ENCODE data around the gene CDKAL1.

CDKAL1 gene

GRCh38 chr6:20775981-20776380 is 241.7 kb downstream of the CDKAL1 start:
- peaks cover 3% of the 10 kb centered on the region; the same call in 1 of the 2 replicates for H3F3A ChIP-seq (ENCODE audit: low read depth)
- no peaks in the 10 kb centered on the region for H3K9me2 ChIP-seq (replicated peaks; ENCODE audit: low read depth, low read length)
- H4K20me1 ChIP-seq (ENCODE audit: insufficient read depth, low read length, poor library complexity, severe bottlenecking): no peaks in the 10 kb centered on the region
- H3K9ac ChIP-seq (ENCODE audit: low read depth, low read length, poor library complexity, severe bottlenecking): peak overlapping the region; percentile 59
- H2AFZ ChIP-seq (ENCODE audit: low read length): no peak overlapping the region
- peaks cover 2% of the 10 kb centered on the region; the same call in 1 of the 2 replicates for H3K36me3 ChIP-seq (ENCODE audit: insufficient read depth, low read length)
- peaks cover 53% of the 10 kb centered on the region for H3K79me2 ChIP-seq (ENCODE audit: insufficient read depth, low read length)
- H3K4me1 ChIP-seq (ENCODE audit: insufficient read depth, low read length, poor library complexity, severe bottlenecking): peaks cover 79% of the 10 kb centered on the region
- no peaks in the 10 kb centered on the region for H3K9me3 ChIP-seq (ENCODE audit: insufficient read depth, low read depth, low read length)
- no peaks in the 10 kb centered on the region for H3K27me3 ChIP-seq (ENCODE audit: insufficient read depth, low read length, poor library complexity, severe bottlenecking)
- peak overlapping the region; percentile 1 for H3K4me3 ChIP-seq (ENCODE audit: low read length, poor library complexity, severe bottlenecking)
- H3K4me2 ChIP-seq (ENCODE audit: low read depth, low read length, poor library complexity, severe bottlenecking): peak overlapping the region; percentile 29
- TF ChIP-seq CTCF (conservative IDR thresholded peaks at IDR 0.05; ENCODE audit: low read length) (no peak), EZH2phosphoT487 (IDR thresholded peaks at IDR 0.05; ENCODE audit: borderline replicate concordance) (no peak)

DNA sequence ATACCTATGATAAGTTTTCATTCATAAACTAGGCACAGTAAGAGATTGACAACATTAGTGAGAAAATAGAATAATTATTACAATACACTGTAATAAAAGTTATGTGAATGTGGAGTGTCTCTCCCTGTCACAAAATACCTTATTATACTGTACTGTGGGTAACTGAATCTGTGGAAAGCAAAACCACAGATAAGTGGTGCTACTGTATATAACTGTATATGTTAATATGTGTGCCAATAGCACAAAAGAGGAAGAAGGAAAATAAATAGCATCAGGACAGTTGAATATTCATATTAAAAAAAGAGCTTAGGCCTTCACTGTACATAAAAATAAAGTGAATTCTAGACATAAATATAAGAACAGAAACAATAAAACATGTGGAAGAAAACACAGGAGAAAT is 243.5 kb downstream of the CDKAL1 start:
- Histone ChIP-seq H3K79me2 (ENCODE audit: insufficient read depth, low read length) (peaks cover 43% of the 10 kb centered on the region), H4K20me1 (ENCODE audit: insufficient read depth, low read length, poor library complexity, severe bottlenecking) (no peaks in the 10 kb centered on the region), H3K4me2 (ENCODE audit: low read depth, low read length, poor library complexity, severe bottlenecking) (peak overlapping the region; percentile 49), H3K9ac (ENCODE audit: low read depth, low read length, poor library complexity, severe bottlenecking) (peak overlapping the region; percentile 59), H3K4me3 (ENCODE audit: low read length, poor library complexity, severe bottlenecking) (no peak overlapping the region), H3K9me3 (ENCODE audit: insufficient read depth, low read depth, low read length) (no peaks in the 10 kb centered on the region), H2AFZ (ENCODE audit: low read length) (no peak overlapping the region), H3F3A (ENCODE audit: low read depth) (peaks cover 3% of the 10 kb centered on the region; the same call in 1 of the 2 replicates), H3K36me3 (ENCODE audit: insufficient read depth, low read length) (peaks cover 20% of the 10 kb centered on the region; the same call in 1 of the 2 replicates), H3K4me1 (ENCODE audit: insufficient read depth, low read length, poor library complexity, severe bottlenecking) (peaks cover 61% of the 10 kb centered on the region), H3K27me3 (ENCODE audit: insufficient read depth, low read length, poor library complexity, severe bottlenecking) (no peaks in the 10 kb centered on the region), H3K9me2 (replicated peaks; ENCODE audit: low read depth, low read length) (no peaks in the 10 kb centered on the region)
- TF ChIP-seq EZH2phosphoT487 (IDR thresholded peaks at IDR 0.05; ENCODE audit: borderline replicate concordance) (no peak), CTCF (conservative IDR thresholded peaks at IDR 0.05; ENCODE audit: low read length) (no peak)

DNA sequence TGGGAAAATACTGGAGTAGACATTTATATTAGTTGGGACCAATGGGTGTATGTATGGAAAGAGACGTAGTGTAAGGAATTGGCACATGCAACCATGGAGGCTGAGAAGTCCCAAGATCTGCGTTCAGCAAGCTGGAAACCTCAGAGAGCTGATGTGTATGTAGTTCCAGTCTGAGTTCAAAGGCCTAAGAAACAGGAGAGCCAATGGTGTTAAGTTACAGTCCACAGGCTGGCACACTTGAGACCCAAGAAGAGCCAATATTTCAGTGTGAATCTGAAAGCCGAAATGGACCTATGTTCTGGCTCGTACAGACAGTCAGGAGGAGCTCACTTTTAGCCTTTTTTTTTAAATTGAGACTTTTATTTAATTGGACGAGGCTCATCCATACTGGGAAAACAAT is 244.2 kb downstream of the CDKAL1 start:
- Histone ChIP-seq H3K27me3 (ENCODE audit: insufficient read depth, low read length, poor library complexity, severe bottlenecking) (no peaks in the 10 kb centered on the region), H3K4me1 (ENCODE audit: insufficient read depth, low read length, poor library complexity, severe bottlenecking) (peaks cover 56% of the 10 kb centered on the region), H2AFZ (ENCODE audit: low read length) (no peak overlapping the region), H3K9me2 (replicated peaks; ENCODE audit: low read depth, low read length) (no peaks in the 10 kb centered on the region), H3K9me3 (ENCODE audit: insufficient read depth, low read depth, low read length) (no peaks in the 10 kb centered on the region), H3K9ac (ENCODE audit: low read depth, low read length, poor library complexity, severe bottlenecking) (peak overlapping the region; percentile 59), H3K79me2 (ENCODE audit: insufficient read depth, low read length) (peaks cover 39% of the 10 kb centered on the region), H3K36me3 (ENCODE audit: insufficient read depth, low read length) (peaks cover 26% of the 10 kb centered on the region; the same call in 1 of the 2 replicates), H3F3A (ENCODE audit: low read depth) (peaks cover 3% of the 10 kb centered on the region; the same call in 1 of the 2 replicates), H4K20me1 (ENCODE audit: insufficient read depth, low read length, poor library complexity, severe bottlenecking) (no peaks in the 10 kb centered on the region), H3K4me2 (ENCODE audit: low read depth, low read length, poor library complexity, severe bottlenecking) (peak overlapping the region; percentile 49), H3K4me3 (ENCODE audit: low read length, poor library complexity, severe bottlenecking) (no peak overlapping the region)
- TF ChIP-seq EZH2phosphoT487 (IDR thresholded peaks at IDR 0.05; ENCODE audit: borderline replicate concordance) (no peak), CTCF (conservative IDR thresholded peaks at IDR 0.05; ENCODE audit: low read length) (no peak)
